ENCODE data around the gene CTXN3.

- TF ChIP-seq, protein P1, sequence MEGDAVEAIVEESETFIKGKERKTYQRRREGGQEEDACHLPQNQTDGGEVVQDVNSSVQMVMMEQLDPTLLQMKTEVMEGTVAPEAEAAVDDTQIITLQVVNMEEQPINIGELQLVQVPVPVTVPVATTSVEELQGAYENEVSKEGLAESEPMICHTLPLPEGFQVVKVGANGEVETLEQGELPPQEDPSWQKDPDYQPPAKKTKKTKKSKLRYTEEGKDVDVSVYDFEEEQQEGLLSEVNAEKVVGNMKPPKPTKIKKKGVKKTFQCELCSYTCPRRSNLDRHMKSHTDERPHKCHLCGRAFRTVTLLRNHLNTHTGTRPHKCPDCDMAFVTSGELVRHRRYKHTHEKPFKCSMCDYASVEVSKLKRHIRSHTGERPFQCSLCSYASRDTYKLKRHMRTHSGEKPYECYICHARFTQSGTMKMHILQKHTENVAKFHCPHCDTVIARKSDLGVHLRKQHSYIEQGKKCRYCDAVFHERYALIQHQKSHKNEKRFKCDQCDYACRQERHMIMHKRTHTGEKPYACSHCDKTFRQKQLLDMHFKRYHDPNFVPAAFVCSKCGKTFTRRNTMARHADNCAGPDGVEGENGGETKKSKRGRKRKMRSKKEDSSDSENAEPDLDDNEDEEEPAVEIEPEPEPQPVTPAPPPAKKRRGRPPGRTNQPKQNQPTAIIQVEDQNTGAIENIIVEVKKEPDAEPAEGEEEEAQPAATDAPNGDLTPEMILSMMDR (conservative IDR thresholded peaks at IDR 0.05 in 1 of 2, IDR thresholded peaks at IDR 0.05 in 1 of 2; ENCODE audit: extremely low read depth in 1 of 2, insufficient read depth in 1 of 2, low read depth in 1 of 2, low read length in 2 of 2): no peak
- no peak for TF ChIP-seq EZH2 (IDR thresholded peaks at IDR 0.05; ENCODE audit: borderline replicate concordance, low read length)
These were observed 11.3 kb downstream of the CTXN3 start for GRCh38 chr5:127660047-127660733.

All from mammary epithelial cell (primary cell).